Measurements from ENCODE around the gene ZBTB46.

GRCh38 chr20:63771046-63771707 is 59.9 kb downstream of the ZBTB46 start:
- TF ChIP-seq EZH2phosphoT487 (IDR thresholded peaks at IDR 0.05; ENCODE audit: borderline replicate concordance, low read depth, low read length) (no peak), CTCF (conservative IDR thresholded peaks at IDR 0.05; ENCODE audit: low read length) (no peak)

Data from OCI-LY7 (cell line).